ENCODE results near the gene FRMD6. TPM values are rescaled to one million over a fixed set of nuclear protein-coding genes. Genes with fewer than 3 reads are reported as not detected.
A peak's percentile ranks its signal among the peaks of the same experiment; 100 is the strongest.

FRMD6 gene
- total and polyA plus RNA-seq, 9 of the 15 experiments (the other 6 are each of a cell fraction or from before 2014, with no cell fraction given), result 0.11 to 0.92 (median 0.53) TPM

GRCh38 chr14:51609955-51610283 is 41.8 kb upstream of the FRMD6 start (continued):
- TF ChIP-seq ZBTB43 (CRISPR knock-in tag; IDR thresholded peaks at IDR 0.05), result no peak
- TF ChIP-seq USF2 (CRISPR knock-in tag; IDR thresholded peaks at IDR 0.05), result peak; percentile 80
- 0 out of 2 replicates have a peak, but pooled peaks have one; percentile 14 for TF ChIP-seq JUN (IDR thresholded peaks at IDR 0.05; ENCODE audit: borderline replicate concordance, low read depth, low read length)
- no peak for TF ChIP-seq JUN (CRISPR knock-in tag; IDR thresholded peaks at IDR 0.05; ENCODE audit: borderline replicate concordance)

GRCh38 chr14:51610771-51611170 is 40.9 kb upstream of the FRMD6 start:
- Histone ChIP-seq H2AFZ (ENCODE audit: low read depth, low read length) (no peak overlapping the region), H3K4me2 (ENCODE audit: insufficient read depth, low read length) (no peak overlapping the region), H3K9me1 (ENCODE audit: control insufficient read depth, insufficient read depth, low read length) (no peaks in the 10 kb centered on the region), H3K79me2 (ENCODE audit: control insufficient read depth, insufficient read depth, low read length) (no peaks in the 10 kb centered on the region), H3K4me1 (replicated peaks in 1 of 2; ENCODE audit: control insufficient read depth in 2 of 2, insufficient read depth in 2 of 2, low read length in 2 of 2) (peaks cover 0 to 2% of the 10 kb centered on the region in 2 experiments; a peak in 1 of 5 replicates), H4K20me1 (replicated peaks; ENCODE audit: control insufficient read depth, insufficient read depth, low read length) (no peaks in the 10 kb centered on the region), H3K9ac (ENCODE audit: insufficient read depth in 1 of 2, low read depth in 2 of 2, low read length in 2 of 2) (no peak overlapping the region), H3K9me3 (replicated peaks; ENCODE audit: control insufficient read depth, insufficient read depth, low read depth, low read length) (no peaks in the 10 kb centered on the region), H3K27ac (ENCODE audit: extremely low read depth, low read depth, low read length) (no peak overlapping the region), H3K4me3 (no peak overlapping the region), H3K36me3 (ENCODE audit: control insufficient read depth, insufficient read depth, low read length) (no peaks in the 10 kb centered on the region), H3K27me3 (ENCODE audit: control insufficient read depth in 2 of 2, insufficient read depth in 2 of 2, low read length in 2 of 2) (no peaks in the 10 kb centered on the region)
- 0% methylated on average over 1 of the region's 1 CpG for WGBS (ENCODE audit: insufficient coverage, low coverage, missing lambda C conversion rate)
- in situ Hi-C loops (cut with MboI), result no loop called here
- no peak for ATAC-seq
- no TSS peak for BruUV-seq (replicated peaks)
- FAIRE-seq, result no peak
- CTCF ChIA-PET (ENCODE audit: low intra/inter-chr PET ratio), result interaction anchor here (0.7 kb wide), 1 partner anchor 646 kb away, joined by 3 read pairs; no protein-coding TSS in a partner anchor
- no peak for TF ChIP-seq CUX1 (CRISPR knock-in tag; IDR thresholded peaks at IDR 0.05)
- TF ChIP-seq CHD4 (IDR thresholded peaks at IDR 0.05; ENCODE audit: insufficient read depth, insufficient replicate concordance, low read depth, low read length, poor library complexity, severe bottlenecking), result no peak
- TF ChIP-seq MCM2 (IDR thresholded peaks at IDR 0.05; ENCODE audit: low read depth), result no peak
- TF ChIP-seq TEAD1 (CRISPR knock-in tag; IDR thresholded peaks at IDR 0.05), result no peak
- TF ChIP-seq SNIP1 (IDR thresholded peaks at IDR 0.05; ENCODE audit: low read depth), result no peak
- TF ChIP-seq EWSR1 (IDR thresholded peaks at IDR 0.05; ENCODE audit: borderline replicate concordance, low read depth, partially characterized antibody), result no peak
- TF ChIP-seq TAF9B (IDR thresholded peaks at IDR 0.05; ENCODE audit: partially characterized antibody), result no peak
- TF ChIP-seq RAD21 (CRISPR knock-in tag; conservative IDR thresholded peaks at IDR 0.05 in 1 of 2, IDR thresholded peaks at IDR 0.05 in 1 of 2), result no peak
- TF ChIP-seq ZNF174 (CRISPR knock-in tag; IDR thresholded peaks at IDR 0.05), result no peak
- no peak for TF ChIP-seq YBX1 (IDR thresholded peaks at IDR 0.05)
- no peak for TF ChIP-seq ZNF133 (CRISPR knock-in tag; IDR thresholded peaks at IDR 0.05)
- intact Hi-C loops (cut with micrococcal nuclease), result no loop called here
- DNase-seq (ENCODE audit: extremely low read depth in 1 of 4, low spot score in 3 of 4), result no peak
- POLR2A ChIA-PET, result no interaction called here
